ENCODE data around the gene KIF23.

- TF ChIP-seq CTCF (IDR thresholded peaks at IDR 0.05; ENCODE audit: borderline replicate concordance, extremely low read depth, low read length, poor library complexity, severe bottlenecking) (no peak), EZH2 (IDR thresholded peaks at IDR 0.05; ENCODE audit: borderline replicate concordance, low read depth, low read length, severe bottlenecking) (no peak)
These were observed 29.0 kb downstream of the KIF23 start for GRCh38 chr15:69443032-69443611.
